HG03196 (cell line): ENCODE data around the gene SYT2.
"Not testable (repeated sequence)": the region's sequence is repeated elsewhere in the genome, so short reads cannot be mapped to it uniquely, and the experiment has no call there.

Experiments
- ATAC-seq: cut with Tn5 transposase; IDR thresholded peaks from one replicate; pipeline ENCODE4 v1.9.1; 2021; ENCODE audit not compliant: unreplicated experiment

Gene SYT2

DNA sequence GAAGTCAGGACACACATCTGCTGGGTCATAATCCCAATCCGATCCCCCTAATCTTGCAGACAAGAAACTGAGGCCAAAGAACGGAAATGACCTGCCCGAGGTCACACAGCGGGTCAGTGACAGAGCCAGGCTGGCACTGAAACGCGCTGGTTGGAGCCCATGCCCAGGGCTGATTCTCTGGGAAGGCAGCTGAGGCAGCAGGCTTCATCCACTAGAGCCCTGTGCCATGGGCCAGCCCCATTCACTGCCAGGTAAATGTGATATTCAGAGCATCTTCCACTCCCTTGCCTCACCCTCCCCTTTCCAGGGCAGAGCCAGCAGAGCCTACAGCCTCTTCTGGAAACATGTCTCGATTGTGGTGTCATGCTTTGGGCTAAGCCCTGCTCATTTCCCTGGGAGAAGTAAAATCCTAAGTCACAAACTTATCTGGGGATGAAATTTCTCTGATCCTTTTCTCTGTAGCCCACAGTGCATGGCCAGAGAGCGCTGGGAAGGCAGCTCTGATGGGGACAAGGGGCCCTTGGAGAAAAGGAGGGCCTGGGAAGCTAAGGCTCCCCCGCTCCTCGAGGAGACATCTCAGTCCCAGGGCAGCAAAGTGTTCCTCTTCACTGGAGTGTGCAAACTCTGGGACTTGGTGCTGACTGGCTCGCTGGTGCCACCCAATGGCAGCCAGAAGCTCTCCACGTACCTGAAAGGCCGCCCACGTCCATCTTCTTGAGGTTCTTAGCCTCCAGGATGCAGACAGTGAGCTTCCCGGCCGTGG, 110.4 kb downstream of the SYT2 start:
- ATAC-seq = no peak

DNA sequence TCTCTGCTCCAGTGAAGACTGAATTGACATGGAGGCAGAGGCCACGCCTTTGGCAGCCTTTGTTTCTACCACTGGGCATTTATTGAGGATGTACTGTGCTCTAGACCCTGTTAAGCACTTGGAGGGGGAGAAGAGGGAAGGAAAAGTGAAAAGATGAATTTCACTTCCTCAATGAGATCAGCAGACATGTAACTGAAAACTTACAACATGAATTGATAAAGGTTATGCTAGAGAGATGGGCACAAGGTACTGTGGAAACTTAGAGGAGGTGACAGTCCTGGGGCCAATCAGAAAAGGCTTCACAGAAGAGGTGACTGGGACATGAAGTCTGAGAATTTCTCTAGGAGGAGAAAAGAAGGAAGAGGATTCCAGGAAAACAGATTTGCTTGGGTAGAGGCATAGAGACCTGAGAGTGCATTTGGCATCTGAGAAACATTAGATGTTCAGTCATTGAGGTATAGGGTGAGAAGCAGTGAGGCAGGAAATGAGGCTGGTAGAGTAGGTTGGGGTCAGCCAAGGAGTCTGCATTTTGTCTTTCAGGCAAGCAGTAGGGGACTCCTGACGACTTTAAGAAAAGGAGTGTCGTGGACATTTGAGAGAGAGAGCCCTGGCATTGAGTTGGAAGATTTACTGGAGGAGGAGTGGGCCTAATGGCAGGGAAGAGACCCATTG, 113.0 kb downstream of the SYT2 start:
- no peak for ATAC-seq

DNA sequence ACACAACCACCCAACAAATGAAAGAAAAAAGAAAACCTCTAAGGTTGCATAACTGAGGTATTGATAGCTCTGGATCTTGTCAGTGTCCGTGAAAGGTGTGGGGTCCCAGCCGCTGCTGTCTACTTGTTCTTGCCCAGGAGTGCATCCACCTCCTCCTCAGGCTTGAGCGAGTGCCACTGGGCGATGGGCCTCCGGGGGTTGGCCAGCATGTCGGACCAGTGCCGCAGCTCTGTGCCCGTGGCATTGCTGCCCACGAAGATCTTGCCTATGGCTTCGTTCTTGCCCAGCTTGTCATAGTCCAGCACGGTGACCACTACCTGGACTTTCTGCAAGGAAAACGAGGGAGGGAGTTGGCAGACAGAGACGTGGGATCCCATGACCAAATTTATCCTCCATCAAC, 113.6 kb downstream of the SYT2 start:
- ATAC-seq = no peak

DNA sequence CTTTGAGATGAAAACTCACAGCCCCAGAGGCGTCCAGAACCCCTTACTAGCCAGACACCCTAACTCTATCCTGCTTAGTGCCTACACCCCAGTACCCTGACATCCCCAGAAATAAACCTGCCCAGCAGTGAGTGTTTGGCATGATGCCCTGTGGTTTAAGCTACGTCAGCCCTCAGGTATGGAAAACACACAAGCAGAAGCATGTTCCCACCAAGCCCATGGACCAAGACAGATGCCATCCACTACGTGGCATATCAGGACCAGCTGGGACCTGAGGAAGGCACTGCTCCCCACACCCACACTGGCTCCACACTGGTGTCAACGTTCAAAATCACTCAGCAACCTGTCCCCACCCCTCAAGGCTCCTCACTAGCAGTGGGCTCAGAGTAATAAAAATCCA, 116.4 kb downstream of the SYT2 start:
- no peak for ATAC-seq

DNA sequence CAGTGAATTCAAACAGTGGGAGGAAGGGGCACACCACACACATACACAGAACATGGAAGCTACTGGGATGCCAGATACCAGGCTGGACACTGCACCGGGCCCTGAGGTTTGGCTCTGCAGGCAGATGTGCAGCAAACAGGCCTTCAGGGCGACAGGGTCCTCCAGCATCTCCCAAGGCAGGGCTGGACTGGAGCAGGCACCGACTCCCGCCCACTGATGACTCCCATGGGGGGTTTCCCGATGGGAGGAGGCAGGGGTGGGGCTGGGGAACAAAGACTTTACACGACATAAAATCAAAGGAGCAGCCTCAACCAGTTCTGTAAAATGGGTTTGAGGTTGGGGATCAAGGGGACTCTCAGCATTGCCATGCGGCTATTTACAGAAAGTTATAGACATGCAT, 118.1 kb downstream of the SYT2 start:
- ATAC-seq = no peak

DNA sequence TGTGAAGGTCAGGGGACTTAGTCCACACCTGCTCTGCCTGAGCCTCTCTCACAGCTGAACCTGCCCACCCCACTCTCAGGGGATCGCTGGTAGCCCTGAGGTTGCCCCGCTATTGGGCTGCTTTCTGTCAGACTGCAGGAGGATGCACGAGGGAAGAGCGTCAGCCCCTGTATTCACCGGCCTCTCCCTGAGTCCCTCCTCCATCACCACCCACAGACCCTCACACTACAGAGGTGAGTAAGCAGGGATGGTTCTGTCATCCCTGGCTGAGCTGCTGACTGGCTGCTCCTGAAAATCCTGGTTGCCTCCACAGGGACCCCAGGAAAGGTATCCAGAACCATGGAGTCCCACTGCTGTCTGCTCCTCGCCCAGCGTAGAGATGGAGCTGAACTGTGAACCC, 118.7 kb downstream of the SYT2 start:
- ATAC-seq = no peak

DNA sequence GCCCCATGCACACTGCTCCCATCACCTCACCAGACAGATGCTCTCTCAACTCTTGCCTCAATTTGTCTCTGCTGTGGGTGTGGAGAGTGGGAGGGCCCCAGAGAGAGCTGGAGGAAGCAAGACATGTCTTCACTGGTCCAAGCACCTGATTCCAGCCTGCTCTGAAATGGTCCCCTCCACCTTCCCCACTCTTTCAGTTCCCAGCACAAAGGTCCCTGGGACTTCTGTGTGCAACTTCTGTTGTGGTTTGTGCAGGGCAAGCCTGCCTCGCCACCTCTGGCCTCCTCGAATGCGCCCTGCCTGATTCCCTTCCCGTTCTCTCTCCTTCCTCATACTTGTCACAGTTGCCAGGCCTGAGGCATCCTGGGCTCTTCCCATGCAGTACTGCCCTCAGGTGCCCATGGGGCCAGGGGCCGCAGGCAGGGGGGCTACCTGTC, 119.3 kb downstream of the SYT2 start:
- ATAC-seq = no peak

DNA sequence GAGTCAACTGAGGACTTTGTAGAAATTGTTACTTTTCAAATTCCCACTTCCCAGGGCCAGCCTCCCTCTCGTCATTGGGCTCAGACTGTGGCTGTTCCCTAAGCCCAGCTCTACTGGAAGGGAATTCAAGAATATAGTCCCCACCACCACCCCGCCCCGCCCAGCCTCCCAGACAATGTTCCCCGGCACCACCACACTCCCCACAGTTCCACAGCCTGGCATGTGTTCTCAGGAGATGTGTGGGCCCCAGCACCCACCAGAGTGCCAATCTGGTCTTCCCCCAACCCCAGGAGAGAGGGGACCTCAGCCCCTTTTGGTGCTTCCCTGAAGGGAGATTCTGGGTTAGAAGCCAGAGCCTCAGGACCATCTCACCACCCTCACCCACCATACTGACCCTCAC, 120.1 kb downstream of the SYT2 start:
- no peak for ATAC-seq

DNA sequence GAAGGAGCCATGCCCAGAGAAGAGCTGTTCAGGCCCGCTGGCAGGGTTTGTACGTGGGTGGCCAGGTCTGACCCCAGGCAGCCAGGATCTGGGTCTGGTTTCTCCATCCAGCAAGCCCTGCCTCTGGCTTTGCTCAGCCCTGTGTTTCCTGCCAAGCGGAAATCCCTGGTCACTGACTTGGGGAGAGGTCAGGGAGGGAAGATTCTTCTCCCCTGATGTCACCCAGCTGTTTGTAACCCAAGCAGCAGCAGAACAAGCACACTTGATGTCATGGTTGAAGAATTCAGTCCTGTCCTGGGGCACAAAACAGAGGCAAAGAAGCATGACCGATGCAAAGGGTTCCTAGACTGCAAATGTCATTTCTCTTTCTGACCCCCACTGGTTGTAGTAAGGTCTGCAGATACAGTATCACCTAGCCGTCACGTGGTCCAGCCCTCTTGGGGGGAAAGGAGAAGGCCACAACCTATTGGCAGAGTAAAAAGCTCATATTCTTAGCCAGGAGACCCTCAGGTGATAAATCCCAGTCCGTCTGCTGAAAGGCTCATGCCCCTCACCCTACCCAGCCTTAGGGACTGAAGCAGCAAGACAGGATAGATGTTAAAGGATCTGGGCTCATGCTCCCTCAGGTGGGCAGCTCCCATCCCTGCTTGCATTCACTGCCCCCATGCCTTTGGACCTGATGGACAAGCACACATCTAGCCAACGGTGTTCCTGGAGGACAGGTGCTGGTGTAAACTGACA, 120.9 kb downstream of the SYT2 start:
- ATAC-seq = no peak

DNA sequence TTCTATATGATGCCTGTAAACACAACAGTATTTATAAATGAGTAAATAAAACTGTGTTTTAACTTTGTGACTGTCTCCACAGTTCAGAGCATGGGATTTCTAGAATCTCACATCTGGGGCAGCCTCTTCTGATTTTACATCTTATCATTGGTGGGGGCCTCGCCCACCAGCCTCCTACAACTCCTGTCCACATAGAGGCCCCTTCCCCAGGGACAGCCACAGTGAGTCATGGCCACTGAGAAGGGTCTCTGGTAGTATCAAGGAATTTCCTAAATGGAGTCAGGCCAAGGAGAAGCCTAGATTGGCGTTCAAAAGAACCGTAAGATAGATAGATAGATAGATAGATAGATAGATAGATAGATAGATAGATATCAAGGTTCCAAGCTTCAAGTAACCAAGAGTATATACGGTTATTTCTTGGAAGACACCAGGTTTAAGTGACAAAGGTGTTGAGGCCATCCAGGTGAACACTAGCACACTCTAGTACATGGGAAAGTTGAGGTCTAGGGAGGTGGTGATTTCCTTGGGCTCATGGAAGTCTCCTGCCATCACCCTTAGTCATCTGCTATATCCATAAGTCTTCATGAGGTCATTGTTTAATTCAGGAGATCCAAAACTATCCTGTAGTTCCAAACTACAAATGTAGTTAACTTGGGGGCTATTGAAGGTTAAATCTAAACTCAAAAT, 121.6 kb downstream of the SYT2 start:
- ATAC-seq = no peak

DNA sequence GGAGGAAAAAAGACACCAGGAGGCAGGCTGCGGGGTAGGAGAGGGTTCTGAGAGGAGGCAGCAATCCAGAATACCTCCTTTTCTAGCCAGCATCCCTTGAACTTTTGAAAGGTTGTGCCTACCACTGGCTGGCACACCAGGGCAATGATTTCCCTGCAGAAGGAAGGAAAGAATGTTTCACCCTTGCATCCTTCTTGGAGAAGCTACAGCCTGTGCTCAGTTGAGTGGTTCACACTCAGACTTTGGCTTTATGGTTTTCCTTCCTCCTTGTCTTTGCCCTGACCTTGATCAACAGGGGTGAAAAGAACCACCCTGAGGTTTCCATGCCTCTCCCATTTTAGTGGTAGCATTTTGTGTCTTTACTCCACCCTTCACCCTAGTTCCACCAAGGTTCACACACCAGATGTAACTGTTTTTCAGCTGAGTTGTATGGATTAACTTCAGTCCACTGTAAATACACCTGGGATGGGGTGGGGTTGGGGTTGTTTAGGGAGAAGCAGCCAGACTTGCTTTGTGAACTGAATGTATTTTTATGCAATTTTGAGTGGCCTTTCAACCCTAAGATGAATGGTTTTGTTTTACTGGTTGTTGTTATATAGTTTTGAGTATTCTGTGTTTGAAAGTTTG, 122.3 kb downstream of the SYT2 start:
- no peak for ATAC-seq

DNA sequence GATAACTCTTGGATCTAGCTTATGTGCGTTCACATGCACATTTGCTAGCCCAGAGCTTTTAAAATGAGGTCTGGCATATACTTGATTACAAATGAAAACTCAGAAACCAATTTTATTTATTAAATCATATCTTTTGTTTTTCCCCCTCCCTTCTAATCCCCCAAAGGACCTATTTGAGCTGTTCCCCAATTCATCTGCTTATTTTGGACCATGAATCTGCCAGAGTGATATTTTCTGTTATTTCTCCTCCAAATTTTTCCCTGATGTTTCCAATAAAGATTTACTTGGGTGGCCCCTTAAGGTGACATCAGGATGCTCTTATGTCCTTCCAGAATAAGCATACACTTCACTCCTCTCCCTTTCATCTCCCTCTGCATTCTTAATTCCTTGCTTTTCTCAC, 123.4 kb downstream of the SYT2 start:
- no peak for ATAC-seq

DNA sequence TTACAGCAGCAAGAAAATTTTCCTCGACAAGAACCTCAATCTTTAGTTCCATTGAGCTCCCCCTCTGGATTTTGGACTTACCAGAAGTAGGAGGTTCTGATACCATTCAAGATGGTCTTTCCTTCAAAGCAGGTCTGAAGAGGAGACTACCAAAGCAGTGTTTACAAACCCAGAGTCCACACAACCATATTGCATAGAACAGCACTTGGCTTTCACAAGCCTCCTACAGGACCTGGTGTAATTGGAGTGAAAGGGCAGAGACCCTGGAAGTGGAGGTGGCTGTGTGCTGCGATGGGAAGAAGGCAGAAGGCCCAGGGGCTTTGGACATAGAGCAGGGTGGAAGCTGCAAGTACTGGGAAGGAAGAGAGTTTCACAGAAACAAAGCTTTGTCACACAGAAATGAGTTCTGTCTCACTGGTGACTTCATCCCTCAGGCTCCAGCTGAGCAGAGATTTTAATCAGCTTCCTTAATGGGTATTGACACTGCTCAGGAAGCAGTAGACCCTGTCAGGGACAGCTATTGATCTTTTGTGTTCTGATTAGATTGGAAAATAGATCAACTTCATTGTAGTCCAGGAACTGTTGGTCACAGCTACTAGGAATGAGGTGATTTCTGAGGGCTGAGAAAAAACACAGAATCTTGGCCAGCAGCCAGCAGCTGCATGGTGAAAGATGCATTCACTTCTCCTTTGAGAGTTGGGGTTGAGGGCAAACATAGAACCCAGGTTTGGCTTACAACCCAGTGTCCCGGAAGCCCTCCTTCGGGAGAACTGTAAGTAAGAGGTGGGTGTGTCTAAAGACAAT, 124.0 kb downstream of the SYT2 start:
- ATAC-seq = no peak

DNA sequence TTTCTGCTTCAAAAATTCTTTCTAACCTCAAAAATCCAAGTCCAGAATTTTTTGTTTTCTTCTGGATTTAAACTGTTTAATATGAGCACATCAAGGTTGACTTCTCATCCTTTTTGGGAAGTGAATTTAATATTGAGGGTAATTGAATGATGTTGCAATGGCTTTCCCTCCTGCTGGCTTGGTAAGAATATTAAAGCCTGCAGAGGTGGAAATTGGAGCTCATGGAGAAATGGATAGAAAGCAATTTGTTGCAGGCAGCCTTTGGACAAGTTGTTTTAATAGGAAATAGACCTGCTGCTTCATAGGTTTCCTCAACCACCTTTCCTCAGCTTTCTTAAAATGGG, 124.7 kb downstream of the SYT2 start:
- no peak for ATAC-seq

DNA sequence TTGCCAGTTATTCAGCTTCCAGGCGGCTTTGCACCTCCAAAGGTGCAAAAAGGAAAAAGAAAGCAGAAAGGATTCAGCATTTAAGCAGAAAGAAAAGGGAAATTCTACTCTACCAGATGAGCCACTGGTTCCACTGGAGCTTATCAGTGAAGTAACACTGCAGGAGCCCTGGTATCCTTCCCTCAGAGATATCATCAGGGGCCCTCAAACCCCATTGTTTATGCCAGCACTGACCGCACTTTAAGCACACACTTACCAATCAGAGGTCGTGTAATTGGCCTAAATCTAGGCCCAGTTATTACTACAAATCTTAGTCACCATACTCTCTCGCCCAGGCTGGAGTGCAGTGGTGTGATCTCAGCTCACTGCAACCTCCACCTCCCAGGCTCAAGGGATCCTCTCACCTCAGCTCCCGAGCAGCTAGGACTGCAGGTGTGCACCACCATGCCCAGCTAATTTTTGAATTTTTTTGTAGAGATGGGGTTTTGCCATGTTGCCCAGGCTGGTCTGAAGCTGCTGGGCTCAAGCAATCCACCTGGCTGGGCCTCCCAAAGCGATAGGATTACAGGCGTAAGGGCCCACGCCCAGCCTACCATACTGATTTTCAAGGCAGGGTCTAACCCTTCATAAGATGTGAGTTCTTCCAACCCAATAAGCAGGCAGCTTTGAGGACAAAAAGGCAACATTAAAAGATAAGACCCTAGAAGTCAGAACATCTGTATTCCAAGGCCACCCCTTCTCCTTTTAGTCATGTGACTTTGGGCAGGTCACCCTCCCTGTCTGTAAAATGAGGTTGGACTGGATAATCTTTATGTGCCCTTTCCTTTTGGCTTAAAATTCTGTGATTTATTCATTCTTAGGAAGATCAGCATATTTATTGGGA, 125.3 kb downstream of the SYT2 start:
- ATAC-seq = no peak

DNA sequence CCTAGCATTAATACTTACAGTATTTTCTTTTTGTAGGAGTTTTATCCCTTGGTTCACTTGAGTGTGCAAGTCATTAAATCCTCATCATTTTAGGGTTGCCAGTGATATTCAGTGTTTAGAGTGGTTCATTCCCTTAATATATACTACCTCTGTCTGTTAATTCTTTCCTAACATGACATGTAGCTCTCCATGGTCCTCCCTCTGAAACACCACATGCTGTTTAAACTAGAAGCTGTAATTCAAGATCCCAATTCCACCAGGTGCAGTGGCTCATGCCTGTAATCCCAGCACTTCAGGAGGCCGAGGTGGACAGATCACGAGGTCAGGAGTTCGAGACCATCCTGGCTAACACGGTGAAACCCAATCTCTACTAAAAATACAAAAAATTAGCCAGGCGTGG, 127.9 kb downstream of the SYT2 start:
- not testable (repeated sequence) for ATAC-seq

DNA sequence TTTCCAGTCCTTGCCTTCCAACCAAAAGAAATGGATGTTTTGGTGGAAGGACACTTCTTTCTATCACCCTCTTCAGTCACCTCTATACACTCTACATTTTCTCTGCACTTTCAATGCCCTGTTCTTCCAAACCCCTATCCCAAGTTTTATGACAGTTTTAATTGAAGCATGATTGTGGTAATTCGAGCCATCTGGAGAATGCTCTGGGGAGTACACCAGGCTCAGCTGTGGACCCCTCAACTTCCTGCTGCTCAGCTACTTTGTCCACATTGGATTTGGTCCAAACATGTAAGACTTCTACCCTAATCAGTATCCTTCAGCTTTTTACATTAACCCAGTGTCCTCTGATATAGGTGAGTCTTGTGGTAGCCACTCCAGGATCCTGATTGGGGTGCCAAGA, 129.6 kb downstream of the SYT2 start:
- no peak for ATAC-seq

DNA sequence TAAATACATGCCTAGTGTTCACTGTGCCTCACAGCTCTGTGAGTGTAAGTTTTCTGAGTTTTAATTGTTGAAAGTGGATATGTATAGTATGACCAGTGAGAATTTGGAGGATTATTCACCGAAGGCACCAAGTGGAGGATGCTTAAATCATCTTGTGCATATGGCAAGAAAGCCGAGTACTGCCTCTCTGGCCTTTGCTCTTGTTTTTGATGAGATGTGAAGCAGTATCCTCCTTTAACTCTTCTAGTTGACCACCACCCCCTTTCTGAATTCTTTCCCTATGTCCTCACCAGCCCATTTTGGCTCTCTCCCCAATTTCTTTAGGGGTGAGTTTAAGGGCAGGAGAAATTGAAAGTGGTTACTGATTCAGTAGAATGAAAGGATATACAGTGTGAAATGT, 130.4 kb downstream of the SYT2 start:
- ATAC-seq = no peak

DNA sequence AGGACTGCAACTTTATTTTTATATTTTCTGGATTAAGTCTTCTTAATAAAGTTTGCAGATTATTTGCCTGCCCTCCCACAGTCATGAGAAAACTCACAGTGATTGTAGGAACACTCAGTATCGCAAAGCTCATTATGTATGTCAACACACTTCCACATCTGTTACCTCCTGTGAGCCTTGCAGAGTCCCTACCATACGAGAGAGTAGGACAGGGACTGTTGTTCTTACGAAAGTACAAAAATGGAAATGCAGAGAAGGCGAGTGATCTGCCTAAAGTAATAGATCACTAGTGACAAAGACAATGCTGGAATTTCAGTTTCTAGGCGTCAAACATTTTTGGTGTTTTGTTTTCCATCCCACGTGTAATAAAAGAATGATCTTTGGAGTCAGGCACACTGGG, 131.7 kb downstream of the SYT2 start:
- ATAC-seq = no peak
